Mesodermal cell (in vitro differentiated cells): ENCODE data around the gene ARID5B.
"Not testable (repeated sequence)": the region's sequence is repeated elsewhere in the genome, so short reads cannot be mapped to it uniquely, and the experiment has no call there.

Source experiments
- H3K27ac ChIP-seq: 2 replicates; pipeline ENCODE4 v1.7.0; 2013; ENCODE audit warnings: mild to moderate bottlenecking, low read depth, low read length, moderate library complexity; ENCODE audit not compliant: severe bottlenecking
- H3K36me3 ChIP-seq: 2 replicates; pipeline ENCODE4 v1.7.1; 2013; ENCODE audit warnings: mild to moderate bottlenecking, low read length, moderate library complexity; ENCODE audit not compliant: control insufficient read depth, insufficient read depth
- H3K4me1 ChIP-seq: one replicate; pipeline ENCODE4 v1.7.1; 2013; ENCODE audit warnings: mild to moderate bottlenecking, low read length; ENCODE audit not compliant: insufficient read depth, control insufficient read depth, poor library complexity, severe bottlenecking
- H3K4me3 ChIP-seq: 2 replicates; pipeline ENCODE4 v1.7.0; 2013; ENCODE audit warnings: low read length, control low read depth, mild to moderate bottlenecking; ENCODE audit not compliant: insufficient read depth, poor library complexity, severe bottlenecking; ENCODE audit errors: extremely low read depth
- H3K9me3 ChIP-seq: 2 replicates; pipeline ENCODE4 v1.7.1; 2013; ENCODE audit warnings: mild to moderate bottlenecking, low read length, moderate library complexity; ENCODE audit not compliant: control insufficient read depth
- WGBS, 2 experiments: methylation state at CpG; one replicate each; pipeline ENCODE4 v1.1.5; 2013; ENCODE audit warnings: missing lambda C conversion rate in 2 of 2; ENCODE audit not compliant: insufficient coverage in 2 of 2; 5-methylcytosine and 5-hydroxymethylcytosine counted together

ARID5B gene

GRCh38 chr10:62025134-62025794 lies 123.8 kb downstream of the ARID5B start:
- no peak overlapping the region for H3K27ac ChIP-seq
- H3K36me3 ChIP-seq, result no peaks in the 10 kb centered on the region
- H3K4me1 ChIP-seq, result peaks cover 18% of the 10 kb centered on the region
- H3K9me3 ChIP-seq, result peaks cover 8% of the 10 kb centered on the region
- WGBS, 2 experiments, result no CpG with 5 or more reads among the region's 4 CpGs
- no peak overlapping the region for H3K4me3 ChIP-seq

GRCh38 chr10:62025901-62026879 lies 124.7 kb downstream of the ARID5B start:
- peak overlapping the region; percentile 30 for H3K27ac ChIP-seq
- peaks cover 20% of the 10 kb centered on the region for H3K4me1 ChIP-seq
- no peaks in the 10 kb centered on the region for H3K36me3 ChIP-seq
- no peak overlapping the region for H3K4me3 ChIP-seq
- H3K9me3 ChIP-seq, result peaks cover 8% of the 10 kb centered on the region
- WGBS, 2 experiments, result 80% methylated on average over 1 of the region's 4 CpGs; no CpG with 5 or more reads in 1 of the 2 experiments

GRCh38 chr10:62027841-62028501 lies 126.5 kb downstream of the ARID5B start:
- Histone ChIP-seq H3K27ac (no peak overlapping the region), H3K4me1 (peaks cover 20% of the 10 kb centered on the region), H3K36me3 (no peaks in the 10 kb centered on the region), H3K4me3 (no peak overlapping the region), H3K9me3 (peaks cover 6% of the 10 kb centered on the region)
- 86 to 94% methylated on average over 2 of the region's 5 CpGs for WGBS, 2 experiments

GRCh38 chr10:62028502-62028842 lies 127.0 kb downstream of the ARID5B start:
- peaks cover 20% of the 10 kb centered on the region for H3K4me1 ChIP-seq
- H3K4me3 ChIP-seq, H3K9me3 ChIP-seq, H3K36me3 ChIP-seq, H3K27ac ChIP-seq: not testable (repeated sequence)
- 90 to 97% methylated on average over 4 to 5 of the region's 5 CpGs for WGBS, 2 experiments

- WGBS, 2 experiments, result no CpG with 5 or more reads among the region's 2 CpGs
- Histone ChIP-seq H3K4me1 (peaks cover 20% of the 10 kb centered on the region), H3K9me3 (no peaks in the 10 kb centered on the region), H3K4me3 (no peak overlapping the region), H3K36me3 (no peaks in the 10 kb centered on the region), H3K27ac (no peak overlapping the region)
Observed at GRCh38 chr10:62029401-62029800, 127.9 kb downstream of the ARID5B start.

GRCh38 chr10:62031507-62031906 lies 130.0 kb downstream of the ARID5B start:
- Histone ChIP-seq H3K9me3 (no peaks in the 10 kb centered on the region), H3K4me3 (no peak overlapping the region), H3K4me1 (peaks cover 17% of the 10 kb centered on the region), H3K27ac (no peak overlapping the region), H3K36me3 (no peaks in the 10 kb centered on the region)
- 100% methylated on average over 1 of the region's 2 CpGs for WGBS, 2 experiments

GRCh38 chr10:62033125-62033524 lies 131.6 kb downstream of the ARID5B start:
- no peaks in the 10 kb centered on the region for H3K36me3 ChIP-seq
- H3K4me1 ChIP-seq, result peaks cover 26% of the 10 kb centered on the region
- no peaks in the 10 kb centered on the region for H3K9me3 ChIP-seq
- no peak overlapping the region for H3K27ac ChIP-seq
- no peak overlapping the region for H3K4me3 ChIP-seq
- 100% methylated on average over 2 of the region's 3 CpGs; no CpG with 5 or more reads in 1 of the 2 experiments for WGBS, 2 experiments

- no peak overlapping the region for H3K4me3 ChIP-seq
- 86 to 89% methylated on average over 3 to 4 of the region's 7 CpGs for WGBS, 2 experiments
- peaks cover 28% of the 10 kb centered on the region for H3K4me1 ChIP-seq
- H3K36me3 ChIP-seq, result no peaks in the 10 kb centered on the region
- H3K9me3 ChIP-seq, result no peaks in the 10 kb centered on the region
- H3K27ac ChIP-seq, result no peak overlapping the region
Observed at GRCh38 chr10:62034096-62034640, 132.7 kb downstream of the ARID5B start.

GRCh38 chr10:62036186-62037081 lies 134.9 kb downstream of the ARID5B start:
- 87 to 90% methylated on average over 10 of the region's 11 CpGs for WGBS, 2 experiments
- Histone ChIP-seq H3K9me3 (no peaks in the 10 kb centered on the region), H3K27ac (peak overlapping the region; percentile 57), H3K4me1 (peaks cover 37% of the 10 kb centered on the region), H3K4me3 (no peak overlapping the region), H3K36me3 (no peaks in the 10 kb centered on the region)
